ENCODE data around the gene MIEF1.
A peak's percentile ranks its signal among the peaks of the same experiment; 100 is the strongest.

MIEF1 gene

GRCh38 chr22:39480557-39480956 lies 21.5 kb upstream of the MIEF1 start:
- Histone ChIP-seq H3K27ac (ENCODE audit: extremely low read depth, low read depth, low read length) (no peak overlapping the region), H3K4me1 (ENCODE audit: control insufficient read depth, insufficient read depth, low read length) (no peaks in the 10 kb centered on the region)
- POLR2A ChIA-PET, result interaction anchor here (1.5 to 1.8 kb wide), 2 partner anchors 22 to 40 kb away, joined by 5 to 8 read pairs; partner anchors contain the start of genes ATF4 and MIEF1

GRCh38 chr22:39481054-39481453 lies 21.0 kb upstream of the MIEF1 start:
- ChIA-PET CTCF (interaction anchor here (1.1 kb wide), 1 partner anchor 15 kb away, joined by 6 read pairs; no protein-coding TSS in a partner anchor), POLR2A (interaction anchor here (1.2 kb wide), 1 partner anchor 9 kb away, joined by 3 read pairs; no protein-coding TSS in a partner anchor)
- Histone ChIP-seq H3K36me3 (ENCODE audit: control insufficient read depth in 2 of 2, insufficient read depth in 1 of 2, low read length in 2 of 2) (peaks cover 0 to 6% of the 10 kb centered on the region in 2 experiments; a peak in 2 of 3 replicates), H3K27ac (ENCODE audit: extremely low read depth, low read depth, low read length) (no peak overlapping the region), H3K9me3 (ENCODE audit: control insufficient read depth, insufficient read depth, low read depth, low read length) (no peaks in the 10 kb centered on the region), H3K4me3 (ENCODE audit: low read depth, low read length) (no peak overlapping the region), H3K4me1 (ENCODE audit: control insufficient read depth, insufficient read depth, low read length) (no peaks in the 10 kb centered on the region)
- no peak for TF ChIP-seq ZSCAN23 (tag by site-specific recombination; IDR thresholded peaks at IDR 0.05)
- TF ChIP-seq ZNF302 (tag by site-specific recombination; IDR thresholded peaks at IDR 0.05; ENCODE audit: low read depth), result no peak
- TF ChIP-seq ZNF529 (tag by site-specific recombination; IDR thresholded peaks at IDR 0.05; ENCODE audit: insufficient replicate concordance), result no peak
- TF ChIP-seq ZSCAN4 (tag by site-specific recombination; IDR thresholded peaks at IDR 0.05), result no peak
- no peak for TF ChIP-seq ZNF654 (tag by site-specific recombination; IDR thresholded peaks at IDR 0.05; ENCODE audit: low read depth)

More at GRCh38 chr22:39480557-39480956, 21.5 kb upstream of the MIEF1 start:
- Histone ChIP-seq H3K4me3 (ENCODE audit: low read depth, low read length) (no peak overlapping the region), H3K36me3 (ENCODE audit: control insufficient read depth in 2 of 2, insufficient read depth in 1 of 2, low read length in 2 of 2) (peaks cover 0 to 6% of the 10 kb centered on the region in 2 experiments; a peak in 1 of 3 replicates), H3K9me3 (ENCODE audit: control insufficient read depth, insufficient read depth, low read depth, low read length) (no peaks in the 10 kb centered on the region)
- CTCF ChIA-PET, result interaction anchor here (0.6 to 3.3 kb wide), 4 partner anchors 9 to 713 kb away, joined by 3 to 17 read pairs (median 4); no protein-coding TSS in a partner anchor
- peak; percentile 49; the same call in 1 of the 2 replicates for TF ChIP-seq PRDM10 (tag by site-specific recombination; IDR thresholded peaks at IDR 0.05)
- TF ChIP-seq ZNF837 (tag by site-specific recombination; IDR thresholded peaks at IDR 0.05), result no peak

- Histone ChIP-seq H3K4me3 (ENCODE audit: low read depth, low read length) (no peak overlapping the region), H3K4me1 (ENCODE audit: control insufficient read depth, insufficient read depth, low read length) (no peaks in the 10 kb centered on the region), H3K9me3 (ENCODE audit: control insufficient read depth, insufficient read depth, low read depth, low read length) (no peaks in the 10 kb centered on the region), H3K27ac (ENCODE audit: extremely low read depth, low read depth, low read length) (no peak overlapping the region), H3K36me3 (ENCODE audit: control insufficient read depth in 2 of 2, insufficient read depth in 1 of 2, low read length in 2 of 2) (peaks cover 0 to 6% of the 10 kb centered on the region in 2 experiments; a peak in 2 of 3 replicates)
- ChIA-PET CTCF (interaction anchor here (0.8 to 1.3 kb wide), 3 partner anchors 15 to 749 kb away, joined by 3 to 6 read pairs (median 3); no protein-coding TSS in a partner anchor), POLR2A (interaction anchor here (0.7 to 1.2 kb wide), 3 partner anchors 9 to 41 kb away, joined by 3 to 4 read pairs (median 3); no protein-coding TSS in a partner anchor)
- TF ChIP-seq KLF17 (tag by site-specific recombination; IDR thresholded peaks at IDR 0.05), result no peak
Observed at GRCh38 chr22:39481595-39481994, 20.5 kb upstream of the MIEF1 start.

- H3K4me1 ChIP-seq (ENCODE audit: control insufficient read depth, insufficient read depth, low read length), result no peaks in the 10 kb centered on the region
- POLR2A ChIA-PET, result interaction anchor here (2.1 kb wide), 1 partner anchor 37 kb away, joined by 8 read pairs; the partner anchor contains the start of gene ATF4
Observed at GRCh38 chr22:39482768-39483167, 19.3 kb upstream of the MIEF1 start.

More at GRCh38 chr22:39482768-39483167, 19.3 kb upstream of the MIEF1 start:
- Histone ChIP-seq H3K9me3 (ENCODE audit: control insufficient read depth, insufficient read depth, low read depth, low read length) (no peaks in the 10 kb centered on the region), H3K4me3 (ENCODE audit: low read depth, low read length) (no peak overlapping the region), H3K36me3 (ENCODE audit: control insufficient read depth in 2 of 2, insufficient read depth in 1 of 2, low read length in 2 of 2) (peaks cover 0 to 1% of the 10 kb centered on the region in 2 experiments; a peak in 2 of 3 replicates), H3K27ac (ENCODE audit: extremely low read depth, low read depth, low read length) (no peak overlapping the region)
- TF ChIP-seq ZNF776 (tag by site-specific recombination; IDR thresholded peaks at IDR 0.05; ENCODE audit: borderline replicate concordance) (no peak), ZNF843 (tag by site-specific recombination; IDR thresholded peaks at IDR 0.05) (no peak), ZNF548 (tag by site-specific recombination; IDR thresholded peaks at IDR 0.05) (no peak), TRIM28 (IDR thresholded peaks at IDR 0.05; ENCODE audit: borderline replicate concordance, low read length) (no peak), ZNF501 (tag by site-specific recombination; IDR thresholded peaks at IDR 0.05) (no peak), ZFP37 (tag by site-specific recombination; IDR thresholded peaks at IDR 0.05) (no peak), BCL11B (tag by site-specific recombination; IDR thresholded peaks at IDR 0.05; ENCODE audit: low read depth) (no peak), ZNF514 (tag by site-specific recombination; IDR thresholded peaks at IDR 0.05) (no peak)
- CTCF ChIA-PET, result interaction anchor here (0.5 to 2.1 kb wide), 6 partner anchors 9 to 47 kb away, joined by 3 to 12 read pairs (median 4); no protein-coding TSS in a partner anchor

All from HEK293 (cell line).